ENCODE results near the gene TSHZ2.
"Not testable (repeated sequence)": the region's sequence is repeated elsewhere in the genome, so short reads cannot be mapped to it uniquely, and the experiment has no call there.

The TSHZ2 gene

DNA sequence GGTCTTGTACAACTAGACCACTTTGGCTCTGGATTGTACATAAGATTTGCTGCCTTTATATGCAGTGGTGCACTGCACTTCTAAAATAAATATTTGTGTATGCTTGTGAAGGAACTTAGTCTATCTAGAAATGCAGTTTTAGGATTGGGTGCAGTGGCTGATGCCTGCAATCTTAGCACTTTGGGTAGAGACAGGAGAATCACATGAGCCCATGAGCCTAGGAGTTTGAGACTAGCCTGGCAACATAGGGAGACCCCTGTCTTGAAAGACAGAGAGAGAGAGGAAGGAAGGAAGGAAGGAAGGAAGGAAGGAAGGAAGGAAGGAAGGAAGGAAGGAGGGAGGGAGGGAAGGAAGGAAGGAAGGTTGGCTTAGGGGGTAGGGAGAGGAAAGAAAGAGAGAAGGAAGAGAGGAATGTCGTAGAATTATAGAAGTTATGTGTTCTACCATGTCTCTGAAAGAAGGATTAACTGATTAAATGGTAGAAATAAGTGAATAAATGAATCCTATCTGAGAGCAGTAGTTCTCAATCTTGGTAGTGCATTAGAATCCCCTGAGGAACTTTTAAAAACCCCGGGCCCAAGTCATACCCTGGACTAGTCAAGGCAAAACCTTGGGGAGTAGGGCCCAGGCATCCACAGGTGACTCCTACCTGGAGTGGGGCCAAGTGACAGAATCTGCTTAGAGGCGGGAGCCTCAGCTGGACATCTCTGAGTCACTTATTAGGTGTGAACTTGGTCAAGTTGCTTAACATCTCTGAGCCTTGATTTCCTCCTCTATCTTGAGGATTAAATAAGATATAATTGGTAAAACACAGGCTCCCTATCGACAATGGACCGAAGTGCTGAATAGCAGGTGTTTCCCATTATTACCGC lies 491.2 kb downstream of the TSHZ2 start:
- H3K9me3 ChIP-seq (ENCODE audit: control insufficient read depth, insufficient read depth, low read length): no peaks in the 10 kb centered on the region; the same call in 1 of the 2 replicates

DNA sequence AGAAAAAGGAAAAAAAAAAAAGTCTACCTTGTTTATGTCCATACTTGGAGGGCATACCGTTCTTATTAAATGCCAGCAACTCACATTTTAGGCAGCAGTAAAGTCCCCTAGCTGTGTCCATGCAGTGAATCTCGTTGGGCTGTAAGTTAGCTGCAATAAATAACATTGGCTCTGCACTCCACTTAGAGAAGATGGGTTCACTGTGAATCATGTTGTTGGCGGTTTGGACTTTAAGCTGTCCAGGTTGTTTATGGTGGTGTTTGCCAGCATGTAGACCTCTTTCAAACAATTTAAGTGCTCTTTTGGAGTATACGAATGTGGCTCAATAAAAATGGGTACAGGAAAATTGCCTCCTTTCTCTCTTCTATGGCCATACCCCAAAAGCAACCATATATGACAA lies 494.1 kb downstream of the TSHZ2 start:
- WGBS (ENCODE audit: insufficient coverage, insufficient read length): no CpG with 5 or more reads among the region's 4 CpGs
- Histone ChIP-seq H3K4me3 (ENCODE audit: low read length) (no peak overlapping the region), H3K27me3 (ENCODE audit: control insufficient read depth, insufficient read depth, low read length) (no peaks in the 10 kb centered on the region), H3K4me1 (ENCODE audit: control insufficient read depth, insufficient read depth, low read length) (no peaks in the 10 kb centered on the region), H3K9me3 (ENCODE audit: control insufficient read depth, insufficient read depth, low read length) (no peaks in the 10 kb centered on the region; the same call in 1 of the 2 replicates), H3K27ac (ENCODE audit: low read length) (no peak overlapping the region), H3K36me3 (ENCODE audit: control insufficient read depth, insufficient read depth, low read length) (no peaks in the 10 kb centered on the region)
- DNase-seq (ENCODE audit: low read depth, low spot score): no peak

More for the DNA sequence above, 491.2 kb downstream of the TSHZ2 start:
- Histone ChIP-seq H3K27ac (ENCODE audit: low read length) (no peak overlapping the region), H3K4me3 (ENCODE audit: low read length) (no peak overlapping the region), H3K4me1 (ENCODE audit: control insufficient read depth, insufficient read depth, low read length) (no peaks in the 10 kb centered on the region), H3K27me3 (ENCODE audit: control insufficient read depth, insufficient read depth, low read length) (no peaks in the 10 kb centered on the region), H3K36me3 (ENCODE audit: control insufficient read depth, insufficient read depth, low read length) (no peaks in the 10 kb centered on the region)
- DNase-seq (ENCODE audit: low read depth, low spot score): no peak
- 100% methylated on average over 1 of the region's 6 CpGs for WGBS (ENCODE audit: insufficient coverage, insufficient read length)

DNA sequence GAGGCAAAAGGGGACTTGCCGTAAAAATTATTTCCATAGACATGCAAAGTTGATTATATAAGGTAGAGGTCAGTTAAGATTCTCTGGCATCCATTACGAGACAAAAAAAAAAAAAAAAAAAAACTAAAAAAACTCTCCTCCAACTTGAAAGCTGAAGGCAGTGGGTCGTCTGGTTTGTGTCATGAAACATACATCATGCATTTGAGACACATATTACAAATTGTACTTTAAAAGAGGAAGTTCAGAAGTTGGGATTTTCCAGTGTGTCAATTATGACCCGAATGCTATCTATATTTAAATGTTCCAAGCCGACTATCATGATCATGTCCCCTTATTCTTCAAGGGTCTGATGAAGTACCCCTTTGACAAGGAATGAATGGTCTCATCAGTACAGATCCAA lies 496.4 kb downstream of the TSHZ2 start:
- Histone ChIP-seq H3K27me3 (ENCODE audit: control insufficient read depth, insufficient read depth, low read length) (no peaks in the 10 kb centered on the region), H3K4me3 (ENCODE audit: low read length) (no peak overlapping the region), H3K4me1 (ENCODE audit: control insufficient read depth, insufficient read depth, low read length) (no peaks in the 10 kb centered on the region), H3K9me3 (ENCODE audit: control insufficient read depth, insufficient read depth, low read length) (no peaks in the 10 kb centered on the region; the same call in 1 of the 2 replicates), H3K27ac (ENCODE audit: low read length) (no peak overlapping the region), H3K36me3 (ENCODE audit: control insufficient read depth, insufficient read depth, low read length) (no peaks in the 10 kb centered on the region)
- no CpG with 5 or more reads among the region's 5 CpGs for WGBS (ENCODE audit: insufficient coverage, insufficient read length)
- no peak for DNase-seq (ENCODE audit: low read depth, low spot score)

DNA sequence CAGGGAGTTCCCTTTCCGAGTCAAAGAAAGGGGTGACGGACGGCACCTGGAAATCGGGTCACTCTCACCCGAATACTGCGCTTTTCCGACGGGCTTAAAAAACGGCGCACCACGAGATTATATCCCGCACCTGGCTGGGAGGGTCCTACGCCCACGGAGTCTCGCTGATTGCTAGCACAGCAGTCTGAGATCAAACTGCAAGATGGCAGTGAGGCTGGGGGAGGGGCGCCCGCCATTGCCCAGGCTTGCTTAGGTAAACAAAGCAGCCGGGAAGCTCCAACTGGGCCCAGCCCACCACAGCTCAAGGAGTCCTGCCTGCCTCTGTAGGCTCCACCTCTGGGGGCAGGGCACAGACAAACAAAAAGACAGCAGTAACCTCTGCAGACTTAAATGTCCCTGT lies 500.7 kb downstream of the TSHZ2 start:
- H3K36me3 ChIP-seq (ENCODE audit: control insufficient read depth, insufficient read depth, low read length); H3K9me3 ChIP-seq (ENCODE audit: control insufficient read depth, insufficient read depth, low read length); H3K4me3 ChIP-seq (ENCODE audit: low read length); H3K27ac ChIP-seq (ENCODE audit: low read length); H3K4me1 ChIP-seq (ENCODE audit: control insufficient read depth, insufficient read depth, low read length); DNase-seq (ENCODE audit: low read depth, low spot score); H3K27me3 ChIP-seq (ENCODE audit: control insufficient read depth, insufficient read depth, low read length): not testable (repeated sequence)
- no CpG with 5 or more reads among the region's 18 CpGs for WGBS (ENCODE audit: insufficient coverage, insufficient read length)

DNA sequence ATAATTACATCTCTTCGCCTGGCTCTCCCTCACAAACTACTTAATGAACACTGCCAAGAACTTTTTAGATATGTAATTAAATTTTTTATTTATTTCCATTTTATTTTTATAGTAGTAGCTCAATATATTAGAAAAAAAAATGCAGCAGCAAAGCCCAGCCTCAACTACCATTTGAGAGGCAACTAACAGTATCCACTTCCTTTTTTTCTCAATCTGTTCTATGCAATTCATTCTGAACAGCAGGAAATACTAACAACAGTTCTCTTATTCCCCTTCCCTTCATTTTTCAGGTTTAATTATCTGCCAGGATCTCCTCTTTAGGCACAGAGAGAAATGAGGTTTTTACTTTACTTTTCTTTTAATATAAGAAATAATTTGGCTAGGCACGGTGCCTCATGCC lies 508.8 kb downstream of the TSHZ2 start:
- DNase-seq (ENCODE audit: low read depth, low spot score): no peak
- no CpG with 5 or more reads among the region's 2 CpGs for WGBS (ENCODE audit: insufficient coverage, insufficient read length)
- Histone ChIP-seq H3K9me3 (ENCODE audit: control insufficient read depth, insufficient read depth, low read length) (no peaks in the 10 kb centered on the region), H3K4me1 (ENCODE audit: control insufficient read depth, insufficient read depth, low read length) (no peaks in the 10 kb centered on the region), H3K27ac (ENCODE audit: low read length) (no peak overlapping the region), H3K4me3 (ENCODE audit: low read length) (no peak overlapping the region), H3K27me3 (ENCODE audit: control insufficient read depth, insufficient read depth, low read length) (no peaks in the 10 kb centered on the region), H3K36me3 (ENCODE audit: control insufficient read depth, insufficient read depth, low read length) (no peaks in the 10 kb centered on the region)

DNA sequence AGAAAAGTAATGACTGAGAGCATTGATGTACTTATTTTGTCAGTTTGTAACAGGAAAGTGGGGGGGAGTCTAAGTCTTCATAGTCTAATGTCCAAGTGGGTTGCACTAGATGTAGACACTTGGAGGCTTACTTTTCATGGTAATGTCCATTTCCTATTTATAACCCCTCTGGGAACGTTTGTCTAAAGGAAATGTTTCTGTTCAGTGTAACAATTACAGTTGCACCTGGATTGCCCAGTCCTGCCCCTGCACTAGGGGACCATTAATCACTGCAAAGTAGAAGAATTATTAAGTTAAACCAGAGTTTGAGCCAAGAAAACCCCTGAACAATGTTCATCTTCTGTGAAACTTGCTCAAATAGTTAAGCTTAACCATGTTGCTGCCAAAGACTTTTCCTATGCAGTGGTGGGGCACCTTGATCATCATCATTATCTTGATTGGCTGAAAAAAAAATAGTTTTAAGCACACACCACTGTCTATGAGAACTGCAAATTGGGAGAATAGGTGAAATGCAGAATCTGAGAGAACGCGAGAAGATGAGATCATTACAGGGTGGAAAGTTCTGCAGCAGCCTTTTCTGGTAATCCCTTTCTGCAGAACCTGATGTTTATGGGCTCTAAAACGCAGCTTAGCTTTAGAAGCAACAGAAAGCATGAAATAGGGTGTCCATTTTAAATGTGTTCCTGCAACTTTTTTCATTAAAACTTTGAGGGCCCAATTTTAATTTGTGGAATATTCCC lies 515.5 kb downstream of the TSHZ2 start:
- Histone ChIP-seq H3K27ac (ENCODE audit: low read length) (no peak overlapping the region), H3K4me1 (ENCODE audit: control insufficient read depth, insufficient read depth, low read length) (no peaks in the 10 kb centered on the region), H3K9me3 (ENCODE audit: control insufficient read depth, insufficient read depth, low read length) (no peaks in the 10 kb centered on the region), H3K27me3 (ENCODE audit: control insufficient read depth, insufficient read depth, low read length) (no peaks in the 10 kb centered on the region), H3K4me3 (ENCODE audit: low read length) (no peak overlapping the region), H3K36me3 (ENCODE audit: control insufficient read depth, insufficient read depth, low read length) (no peaks in the 10 kb centered on the region)
- no CpG with 5 or more reads among the region's 4 CpGs for WGBS (ENCODE audit: insufficient coverage, insufficient read length)
- no peak for DNase-seq (ENCODE audit: low read depth, low spot score)

DNA sequence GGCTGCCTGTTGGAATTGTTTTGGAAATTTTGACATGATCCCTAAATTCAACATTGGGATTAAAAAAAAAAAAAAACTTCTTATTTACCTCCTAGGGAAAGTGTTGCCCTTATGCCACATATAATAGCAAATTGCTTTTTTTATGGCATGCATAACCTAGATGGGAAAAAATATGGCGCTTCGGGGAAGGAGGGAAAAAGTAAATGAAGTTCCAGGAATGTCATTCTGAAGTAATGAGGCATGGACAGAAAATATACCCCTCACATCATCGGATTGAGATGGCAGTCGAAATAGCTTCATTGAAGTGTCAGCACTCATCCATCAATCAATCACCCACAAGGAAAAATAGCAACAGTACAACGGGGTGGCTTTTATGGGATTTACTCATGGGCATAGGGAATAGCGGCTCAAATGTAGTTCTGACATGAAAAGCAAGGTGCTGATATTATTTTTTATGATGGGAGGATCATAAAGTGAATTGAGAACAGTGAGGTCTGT lies 516.7 kb downstream of the TSHZ2 start:
- Histone ChIP-seq H3K36me3 (ENCODE audit: control insufficient read depth, insufficient read depth, low read length) (no peaks in the 10 kb centered on the region), H3K4me3 (ENCODE audit: low read length) (no peak overlapping the region), H3K27me3 (ENCODE audit: control insufficient read depth, insufficient read depth, low read length) (no peaks in the 10 kb centered on the region), H3K4me1 (ENCODE audit: control insufficient read depth, insufficient read depth, low read length) (no peaks in the 10 kb centered on the region), H3K9me3 (ENCODE audit: control insufficient read depth, insufficient read depth, low read length) (no peaks in the 10 kb centered on the region), H3K27ac (ENCODE audit: low read length) (no peak overlapping the region)
- WGBS (ENCODE audit: insufficient coverage, insufficient read length): no CpG with 5 or more reads among the region's 6 CpGs
- DNase-seq (ENCODE audit: low read depth, low spot score): no peak

DNA sequence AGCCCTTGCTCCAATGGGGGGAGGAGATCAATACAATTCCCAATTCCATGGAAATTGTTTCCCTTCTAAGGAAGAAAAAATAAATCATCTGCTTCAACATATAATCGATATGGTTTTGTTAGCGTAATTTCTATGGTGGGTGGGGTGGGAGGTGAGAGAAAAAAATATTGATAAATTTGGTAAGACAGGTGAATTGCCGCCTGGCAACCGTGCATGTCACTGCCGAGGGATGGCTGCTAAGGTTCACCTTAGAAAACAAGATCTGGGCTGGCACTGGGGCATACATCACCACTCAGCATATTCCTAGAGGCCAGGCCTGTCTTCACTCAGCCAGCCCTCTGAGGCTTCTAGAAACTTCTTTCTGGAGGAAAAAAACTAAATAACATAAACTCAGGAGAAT lies 517.4 kb downstream of the TSHZ2 start:
- H3K4me3 ChIP-seq (ENCODE audit: low read length): no peak overlapping the region
- 100% methylated on average over 1 of the region's 5 CpGs for WGBS (ENCODE audit: insufficient coverage, insufficient read length)
- H3K36me3 ChIP-seq (ENCODE audit: control insufficient read depth, insufficient read depth, low read length): no peaks in the 10 kb centered on the region
- no peak for DNase-seq (ENCODE audit: low read depth, low spot score)
- no peaks in the 10 kb centered on the region for H3K4me1 ChIP-seq (ENCODE audit: control insufficient read depth, insufficient read depth, low read length)
- H3K9me3 ChIP-seq (ENCODE audit: control insufficient read depth, insufficient read depth, low read length): no peaks in the 10 kb centered on the region
- no peaks in the 10 kb centered on the region for H3K27me3 ChIP-seq (ENCODE audit: control insufficient read depth, insufficient read depth, low read length)
- no peak overlapping the region for H3K27ac ChIP-seq (ENCODE audit: low read length)

DNA sequence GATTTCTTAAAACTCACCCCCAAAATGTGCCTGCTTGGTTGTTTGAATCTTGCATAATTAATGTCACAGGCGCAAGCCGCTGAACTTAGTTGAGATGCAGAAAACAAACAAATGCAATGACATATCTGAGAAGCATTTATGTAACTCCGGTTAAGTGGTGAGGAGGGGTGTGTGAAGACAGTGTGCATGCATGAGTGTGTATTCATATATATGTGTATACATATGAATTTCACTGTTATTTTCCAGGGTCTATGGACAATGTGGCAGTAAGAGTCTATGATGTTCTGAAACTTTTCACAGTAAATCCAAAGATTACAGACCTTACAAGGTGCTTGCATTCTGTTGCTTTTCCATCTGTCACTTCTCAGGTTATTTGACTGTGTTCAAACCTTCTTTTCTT lies 518.5 kb downstream of the TSHZ2 start:
- DNase-seq (ENCODE audit: low read depth, low spot score): no peak
- H3K4me1 ChIP-seq (ENCODE audit: control insufficient read depth, insufficient read depth, low read length): no peaks in the 10 kb centered on the region
- WGBS (ENCODE audit: insufficient coverage, insufficient read length): no CpG with 5 or more reads among the region's 3 CpGs
- no peaks in the 10 kb centered on the region for H3K27me3 ChIP-seq (ENCODE audit: control insufficient read depth, insufficient read depth, low read length)
- no peak overlapping the region for H3K4me3 ChIP-seq (ENCODE audit: low read length)
- H3K36me3 ChIP-seq (ENCODE audit: control insufficient read depth, insufficient read depth, low read length): no peaks in the 10 kb centered on the region
- H3K27ac ChIP-seq (ENCODE audit: low read length): no peak overlapping the region
- no peaks in the 10 kb centered on the region for H3K9me3 ChIP-seq (ENCODE audit: control insufficient read depth, insufficient read depth, low read length)

DNA sequence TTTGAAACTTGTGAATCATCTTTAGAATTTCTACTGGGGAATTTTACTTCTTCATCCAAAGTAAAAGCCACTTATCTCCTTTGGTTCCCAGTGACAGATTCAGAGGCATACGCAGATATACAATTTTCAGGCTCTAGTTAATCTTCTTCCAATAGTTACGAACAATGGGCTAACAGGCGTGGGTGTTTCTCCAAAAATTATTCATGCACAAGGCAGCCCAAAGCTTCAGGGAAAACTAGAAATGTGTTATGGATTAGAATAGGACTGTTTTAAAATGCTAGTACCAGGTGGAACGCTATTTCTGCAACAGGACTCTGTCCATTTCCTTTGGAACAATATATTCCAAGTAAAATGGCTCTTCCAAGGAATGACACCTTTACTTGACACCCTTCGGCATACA lies 519.3 kb downstream of the TSHZ2 start:
- no peaks in the 10 kb centered on the region for H3K4me1 ChIP-seq (ENCODE audit: control insufficient read depth, insufficient read depth, low read length)
- no peaks in the 10 kb centered on the region for H3K27me3 ChIP-seq (ENCODE audit: control insufficient read depth, insufficient read depth, low read length)
- no peaks in the 10 kb centered on the region for H3K9me3 ChIP-seq (ENCODE audit: control insufficient read depth, insufficient read depth, low read length)
- H3K4me3 ChIP-seq (ENCODE audit: low read length): no peak overlapping the region
- no CpG with 5 or more reads among the region's 5 CpGs for WGBS (ENCODE audit: insufficient coverage, insufficient read length)
- DNase-seq (ENCODE audit: low read depth, low spot score): no peak
- no peaks in the 10 kb centered on the region for H3K36me3 ChIP-seq (ENCODE audit: control insufficient read depth, insufficient read depth, low read length)
- no peak overlapping the region for H3K27ac ChIP-seq (ENCODE audit: low read length)
